Neutrophil (primary cell): Measurements from ENCODE around the gene BCAS4.

Experiments used
- H3K27ac ChIP-seq: fragments of 200-600 bp; sonication (generic); 2 replicates; pipeline ENCODE4 v1.5.1; 2016; ENCODE audit warnings: mild to moderate bottlenecking, moderate library complexity
- H3K27me3 ChIP-seq: fragments of 200-600 bp; sonication (generic); 2 replicates; pipeline ENCODE4 v1.6.0; 2016; ENCODE audit warnings: mild to moderate bottlenecking
- H3K36me3 ChIP-seq: fragments of 200-600 bp; sonication (generic); 2 replicates; pipeline ENCODE4 v1.5.1; 2017
- H3K4me1 ChIP-seq, 2 experiments: fragments of 200-600 bp in 1 of 2; sonication (generic) in 1 of 2; 1 replicate in 1 of 2; 2 replicates in 1 of 2; pipeline versions ENCODE4 v1.5.1 to v1.6.1; 2013 to 2016; ENCODE audit warnings: low read depth in 1 of 2, low read length in 1 of 2, mild to moderate bottlenecking in 1 of 2, moderate library complexity in 1 of 2; ENCODE audit not compliant: control insufficient read depth in 1 of 2, insufficient read depth in 1 of 2
- H3K4me3 ChIP-seq, 2 experiments: fragments of 200-600 bp in 1 of 2; sonication (generic) in 1 of 2; 1 replicate in 1 of 2; 2 replicates in 1 of 2; pipeline ENCODE4 v1.5.1; 2013 to 2016; ENCODE audit warnings: low read depth in 1 of 2, low read length in 1 of 2, mild to moderate bottlenecking in 1 of 2, moderate library complexity in 1 of 2
- H3K9me3 ChIP-seq: fragments of 200-600 bp; sonication (generic); 2 replicates; pipeline ENCODE4 v1.5.1; 2016
- CTCF ChIP-seq: fragments of 200-600 bp; sonication (generic); IDR thresholded peaks from 2 replicates; pipeline ENCODE4 v1.5.1; 2016; ENCODE audit warnings: antibody characterized with exemption

BCAS4 gene

GRCh38 chr20:50911716-50912115 lies 116.9 kb downstream of the BCAS4 start:
- H3K27me3 ChIP-seq, result no peaks in the 10 kb centered on the region
- no peaks in the 10 kb centered on the region for H3K4me1 ChIP-seq
- H3K27ac ChIP-seq, result no peak overlapping the region
- no peak for TF ChIP-seq CTCF
- peaks cover 4% of the 10 kb centered on the region for H3K36me3 ChIP-seq
- no peak overlapping the region for H3K4me3 ChIP-seq
- H3K9me3 ChIP-seq, result no peaks in the 10 kb centered on the region

GRCh38 chr20:50913690-50914375 lies 119.0 kb downstream of the BCAS4 start:
- Histone ChIP-seq H3K36me3 (no peaks in the 10 kb centered on the region), H3K4me1 (no peaks in the 10 kb centered on the region), H3K27ac (no peak overlapping the region), H3K9me3 (no peaks in the 10 kb centered on the region), H3K4me3 (no peak overlapping the region), H3K27me3 (no peaks in the 10 kb centered on the region)
- TF ChIP-seq CTCF, result no peak

GRCh38 chr20:50915424-50915823 lies 120.6 kb downstream of the BCAS4 start:
- peaks cover 6% of the 10 kb centered on the region for H3K36me3 ChIP-seq
- H3K9me3 ChIP-seq, result no peaks in the 10 kb centered on the region
- TF ChIP-seq CTCF, result no peak
- H3K27ac ChIP-seq, result no peak overlapping the region
- no peaks in the 10 kb centered on the region for H3K27me3 ChIP-seq
- no peak overlapping the region for H3K4me3 ChIP-seq
- H3K4me1 ChIP-seq, result peaks cover 0 to 4% of the 10 kb centered on the region in 2 experiments

GRCh38 chr20:50916257-50916656 lies 121.4 kb downstream of the BCAS4 start:
- H3K4me3 ChIP-seq, result no peak overlapping the region
- H3K27me3 ChIP-seq, result no peaks in the 10 kb centered on the region
- H3K9me3 ChIP-seq, result no peaks in the 10 kb centered on the region
- peaks cover 6% of the 10 kb centered on the region for H3K36me3 ChIP-seq
- no peak overlapping the region for H3K27ac ChIP-seq
- H3K4me1 ChIP-seq, result peaks cover 0 to 4% of the 10 kb centered on the region in 2 experiments
- no peak for TF ChIP-seq CTCF

GRCh38 chr20:50916934-50917333 lies 122.1 kb downstream of the BCAS4 start:
- TF ChIP-seq CTCF, result no peak
- H3K27me3 ChIP-seq, result no peaks in the 10 kb centered on the region
- no peaks in the 10 kb centered on the region for H3K9me3 ChIP-seq
- H3K36me3 ChIP-seq, result peaks cover 6% of the 10 kb centered on the region
- H3K4me3 ChIP-seq, result no peak overlapping the region
- H3K27ac ChIP-seq, result peak overlapping the region; percentile 4
- peaks cover 2 to 5% of the 10 kb centered on the region in 2 experiments for H3K4me1 ChIP-seq
